Measurements from ENCODE around the gene DSCAML1.

- TF ChIP-seq EZH2 (IDR thresholded peaks at IDR 0.05; ENCODE audit: insufficient read depth, poor library complexity, severe bottlenecking) (no peak), EZH2phosphoT487 (IDR thresholded peaks at IDR 0.05; ENCODE audit: insufficient read depth, low read depth) (no peak)
Measured at GRCh38 chr11:117573326-117573725, 223.7 kb downstream of the DSCAML1 start.
